Sigmoid colon (tissue), 7 donors: ENCODE data around the gene FOXL3. TPM values are rescaled to one million over a fixed set of nuclear protein-coding genes. Genes with fewer than 3 reads are reported as not detected.

Experiments used
- DNase-seq: peaks from one replicate; pipeline ENCODE4 v3.0.0-alpha.2; 2019
- H3K27ac ChIP-seq, 4 donors: fragments of 200-600 bp; sonication (generic); one replicate each; pipeline ENCODE4 v1.5.1; 2016 to 2019; ENCODE audit warnings: mild to moderate bottlenecking in 1 of 4
- H3K27me3 ChIP-seq, 3 donors: fragments of 200-600 bp; sonication (generic); one replicate each; pipeline ENCODE4 v1.5.1; 2019; ENCODE audit warnings: mild to moderate bottlenecking in 1 of 3
- H3K36me3 ChIP-seq, 4 donors: fragments of 200-600 bp; sonication (generic); one replicate each; pipeline ENCODE4 v1.5.1; 2016 to 2019
- H3K4me1 ChIP-seq, 4 donors: fragments of 200-600 bp; sonication (generic); one replicate each; pipeline ENCODE4 v1.5.1; 2017 to 2019
- H3K4me3 ChIP-seq, 4 donors: fragments of 200-600 bp; sonication (generic); one replicate each; pipeline ENCODE4 v1.5.1; 2017 to 2019; ENCODE audit warnings: mild to moderate bottlenecking in 2 of 4, moderate library complexity in 1 of 4
- H3K9me3 ChIP-seq, 4 donors: fragments of 200-600 bp in 3 of 4; sonication (generic) in 3 of 4; one replicate each; pipeline versions ENCODE4 v1.5.1 to v1.6.1; 2013 to 2019
- EP300 ChIP-seq, 4 donors: sonication (generic); formaldehyde crosslinking; IDR thresholded peaks; one replicate each; pipeline ENCODE4 v1.6.1; 2017; ENCODE audit warnings: antibody characterized with exemption in 4 of 4
- POLR2A ChIP-seq, 2 donors: fragments of 450-650 bp; IDR thresholded peaks; one replicate each; pipeline ENCODE4 v1.6.1; 2016; ENCODE audit warnings: antibody characterized with exemption in 2 of 2, mild to moderate bottlenecking in 2 of 2, moderate library complexity in 2 of 2
- POLR2AphosphoS5 ChIP-seq, 4 donors: sonication (generic); formaldehyde crosslinking; IDR thresholded peaks; one replicate each; pipeline ENCODE4 v1.6.1; 2017; ENCODE audit warnings: antibody characterized with exemption in 4 of 4
- WGBS, 2 donors: extraction: QIAGEN DNeasy Blood & Tissue Kit; methylation state at CpG; one replicate each; pipeline ENCODE4 v1.1.7; 2013; 5-methylcytosine and 5-hydroxymethylcytosine counted together
- intact Hi-C: fragments of 100-400 bp; cut with DNase I; formaldehyde crosslinking; loops from one replicate; pipeline ENCODE4 v1.15.1; 2023
- polyA plus RNA-seq, 3 donors: library from polyadenylated mRNA; stranded (reverse); fragments of 200-250 nt; gene quantifications; one replicate each; pipeline ENCODE4 v1.2.3, GENCODE V29; 2013
- total RNA-seq, 4 donors: library from RNA; depleted of rRNA; stranded (reverse); fragments of >200 nt; gene quantifications; one replicate each; pipeline ENCODE4 v1.1.0, GENCODE V29; 2016
- TF ChIP-seq, protein P1 (sequence below), 4 experiments: fragments of 450-650 bp in 3 of 4; fragments of 200-600 bp in 1 of 4; IDR thresholded peaks; one replicate each; pipeline ENCODE4 v1.5.1; 2016 to 2019; ENCODE audit warnings: antibody characterized with exemption in 4 of 4, mild to moderate bottlenecking in 3 of 4, moderate library complexity in 2 of 4
- donor health status: healthy with polysubstance abuse.
- donor health status: Bipolar disorder and iron deficiency.
- donor health status: healthy.

The FOXL3 gene
- total and polyA plus RNA-seq, 7 donors, result not detected

GRCh38 chr7:325051-325798, 35.3 kb downstream of the FOXL3 start:
- DNase-seq, result peak; percentile 54
- no peak overlapping the region for H3K27ac ChIP-seq
- intact Hi-C loops, result loop anchor here (10.0 kb wide), 1 partner anchor 550 kb away; the partner anchor contains the start of gene GET4

GRCh38 chr7:325811-326210, 35.8 kb downstream of the FOXL3 start:
- DNase-seq, result peak; percentile 33
- WGBS, 2 donors, result 95 to 97% methylated on average over 11 of the region's 11 CpGs

More at GRCh38 chr7:325051-325798, 35.3 kb downstream of the FOXL3 start:
- Histone ChIP-seq H3K27me3 (peaks cover 0 to 8% (median 3%) of the 10 kb centered on the region in 3 donors), H3K9me3 (peaks cover 0 to 6% (median 0%) of the 10 kb centered on the region in 4 donors), H3K4me1 (peaks cover 0 to 9% (median 7%) of the 10 kb centered on the region in 4 donors), H3K4me3 (no peak overlapping the region), H3K36me3 (no peaks in the 10 kb centered on the region)
- 93 to 94% methylated on average over 20 of the region's 20 CpGs for WGBS, 2 donors
- TF ChIP-seq, protein P1, sequence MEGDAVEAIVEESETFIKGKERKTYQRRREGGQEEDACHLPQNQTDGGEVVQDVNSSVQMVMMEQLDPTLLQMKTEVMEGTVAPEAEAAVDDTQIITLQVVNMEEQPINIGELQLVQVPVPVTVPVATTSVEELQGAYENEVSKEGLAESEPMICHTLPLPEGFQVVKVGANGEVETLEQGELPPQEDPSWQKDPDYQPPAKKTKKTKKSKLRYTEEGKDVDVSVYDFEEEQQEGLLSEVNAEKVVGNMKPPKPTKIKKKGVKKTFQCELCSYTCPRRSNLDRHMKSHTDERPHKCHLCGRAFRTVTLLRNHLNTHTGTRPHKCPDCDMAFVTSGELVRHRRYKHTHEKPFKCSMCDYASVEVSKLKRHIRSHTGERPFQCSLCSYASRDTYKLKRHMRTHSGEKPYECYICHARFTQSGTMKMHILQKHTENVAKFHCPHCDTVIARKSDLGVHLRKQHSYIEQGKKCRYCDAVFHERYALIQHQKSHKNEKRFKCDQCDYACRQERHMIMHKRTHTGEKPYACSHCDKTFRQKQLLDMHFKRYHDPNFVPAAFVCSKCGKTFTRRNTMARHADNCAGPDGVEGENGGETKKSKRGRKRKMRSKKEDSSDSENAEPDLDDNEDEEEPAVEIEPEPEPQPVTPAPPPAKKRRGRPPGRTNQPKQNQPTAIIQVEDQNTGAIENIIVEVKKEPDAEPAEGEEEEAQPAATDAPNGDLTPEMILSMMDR (IDR thresholded peaks at IDR 0.05), result no peak
- no peak for TF ChIP-seq POLR2A (IDR thresholded peaks at IDR 0.05)
- no peak for TF ChIP-seq EP300 (IDR thresholded peaks at IDR 0.05)
- no peak for TF ChIP-seq POLR2AphosphoS5 (IDR thresholded peaks at IDR 0.05)

GRCh38 chr7:326273-326672, 36.3 kb downstream of the FOXL3 start:
- H3K36me3 ChIP-seq, result no peaks in the 10 kb centered on the region
- DNase-seq, result peak; percentile 40
- TF ChIP-seq EP300 (IDR thresholded peaks at IDR 0.05) (no peak), POLR2AphosphoS5 (IDR thresholded peaks at IDR 0.05) (no peak), POLR2A (IDR thresholded peaks at IDR 0.05) (no peak)
- TF ChIP-seq, protein P1 (IDR thresholded peaks at IDR 0.05), result no peak
- WGBS, 2 donors, result 86 to 95% methylated on average over 9 of the region's 9 CpGs
- peak overlapping the region in 2 of 4 donors; percentile 8 to 25 for H3K27ac ChIP-seq
- no peak overlapping the region for H3K4me3 ChIP-seq
- H3K9me3 ChIP-seq, result peaks cover 0 to 6% (median 0%) of the 10 kb centered on the region in 4 donors
- intact Hi-C loops, result loop anchor here (10.0 kb wide), 1 partner anchor 549 kb away; the partner anchor contains the start of gene GET4
- H3K27me3 ChIP-seq, result peaks cover 0 to 8% (median 0%) of the 10 kb centered on the region in 3 donors
- H3K4me1 ChIP-seq, result peaks cover 0 to 9% (median 7%) of the 10 kb centered on the region in 4 donors

More at GRCh38 chr7:325811-326210, 35.8 kb downstream of the FOXL3 start:
- Histone ChIP-seq H3K27me3 (peaks cover 0 to 8% (median 3%) of the 10 kb centered on the region in 3 donors), H3K9me3 (peaks cover 0 to 6% (median 0%) of the 10 kb centered on the region in 4 donors), H3K36me3 (no peaks in the 10 kb centered on the region), H3K27ac (no peak overlapping the region), H3K4me1 (peaks cover 0 to 9% (median 7%) of the 10 kb centered on the region in 4 donors), H3K4me3 (no peak overlapping the region)
- TF ChIP-seq POLR2AphosphoS5 (IDR thresholded peaks at IDR 0.05), result no peak
- TF ChIP-seq POLR2A (IDR thresholded peaks at IDR 0.05), result no peak
- no peak for TF ChIP-seq EP300 (IDR thresholded peaks at IDR 0.05)
- TF ChIP-seq, protein P1 (IDR thresholded peaks at IDR 0.05), result no peak
- intact Hi-C loops, result loop anchor here (10.0 kb wide), 1 partner anchor 549 kb away; the partner anchor contains the start of gene GET4

GRCh38 chr7:326809-327232, 36.9 kb downstream of the FOXL3 start:
- Histone ChIP-seq H3K4me1 (peaks cover 0 to 9% (median 6%) of the 10 kb centered on the region in 4 donors), H3K27ac (peak overlapping the region in 1 of 4 donors; percentile 8)

More at GRCh38 chr7:326809-327232, 36.9 kb downstream of the FOXL3 start:
- 15 to 64% methylated on average over 6 of the region's 6 CpGs for WGBS, 2 donors
- H3K36me3 ChIP-seq, result no peaks in the 10 kb centered on the region
- intact Hi-C loops, result loop anchor here (10.0 kb wide), 1 partner anchor 548 kb away; the partner anchor contains the start of gene GET4
- no peak for DNase-seq
- H3K9me3 ChIP-seq, result peaks cover 0 to 6% (median 0%) of the 10 kb centered on the region in 4 donors
- TF ChIP-seq POLR2AphosphoS5 (IDR thresholded peaks at IDR 0.05), result no peak
- no peak overlapping the region for H3K4me3 ChIP-seq
- peaks cover 0 to 8% (median 0%) of the 10 kb centered on the region in 3 donors for H3K27me3 ChIP-seq
